ENCODE data around the gene GAB1. TPM values are rescaled to one million over a fixed set of nuclear protein-coding genes. Genes with fewer than 3 reads are reported as not detected.

Gene GAB1
- total RNA-seq, 3 donors from 2014 or later = 24.8 to 67.5 (median 38.7) TPM

GRCh38 chr4:143343276-143343831 is 6.7 kb downstream of the GAB1 start:
- peaks cover 0 to 12% of the 10 kb centered on the region in 2 donors for H3K4me1 ChIP-seq
- peak overlapping the region in 2 of 3 donors; percentile 4 to 23 for H3K4me3 ChIP-seq
- H3K27ac ChIP-seq = peak overlapping the region in 1 of 2 donors; percentile 84
- no peaks in the 10 kb centered on the region for H3K9me3 ChIP-seq
- no peak for DNase-seq (ENCODE audit: low spot score in 2 of 2)
- intact Hi-C loops (cut with DNase I; ENCODE audit: low total_unique reads) = no loop called here
- no peaks in the 10 kb centered on the region for H3K36me3 ChIP-seq
- no peak for TF ChIP-seq POLR2A (IDR thresholded peaks at IDR 0.05)
- no peaks in the 10 kb centered on the region for H3K27me3 ChIP-seq

- intact Hi-C loops (cut with DNase I; ENCODE audit: low total_unique reads) = no loop called here
- H3K4me1 ChIP-seq = peaks cover 0 to 12% of the 10 kb centered on the region in 2 donors
- H3K9me3 ChIP-seq = no peaks in the 10 kb centered on the region
- TF ChIP-seq CTCF (IDR thresholded peaks at IDR 0.05) = no peak
- TF ChIP-seq POLR2AphosphoS5 (IDR thresholded peaks at IDR 0.05) = no peak
- no peak for TF ChIP-seq POLR2A (IDR thresholded peaks at IDR 0.05)
- peak in 1 of 2 donors; percentile 44 for DNase-seq (ENCODE audit: low spot score in 2 of 2)
- peak overlapping the region in 2 of 3 donors; percentile 4 to 23 for H3K4me3 ChIP-seq
- no peaks in the 10 kb centered on the region for H3K27me3 ChIP-seq
- no peaks in the 10 kb centered on the region for H3K36me3 ChIP-seq
- peak overlapping the region in 1 of 2 donors; percentile 84 for H3K27ac ChIP-seq
Measured at GRCh38 chr4:143344041-143344440, 7.4 kb downstream of the GAB1 start.

DNA sequence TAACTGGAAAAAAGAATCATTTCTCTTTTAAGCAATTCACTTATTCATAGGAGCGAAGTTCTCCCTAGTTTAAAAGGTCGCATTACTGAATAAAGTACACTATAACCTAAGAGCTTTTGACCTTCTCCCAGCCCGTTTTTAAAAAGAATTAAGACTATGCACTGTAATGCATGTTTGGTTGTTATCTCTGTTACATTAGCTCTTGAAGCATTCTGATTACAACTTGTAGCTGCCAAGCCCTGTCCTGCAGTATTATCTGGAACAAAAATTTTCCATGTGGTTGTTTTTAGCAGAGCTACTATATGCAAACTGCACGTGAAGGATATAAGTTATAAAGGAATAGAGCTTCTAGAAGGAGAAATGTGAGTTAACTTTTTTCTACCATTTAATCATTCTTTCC is 8.1 kb downstream of the GAB1 start:
- peaks cover 0 to 12% of the 10 kb centered on the region in 2 donors for H3K4me1 ChIP-seq
- H3K4me3 ChIP-seq = no peak overlapping the region
- DNase-seq (ENCODE audit: low spot score in 2 of 2) = no peak
- intact Hi-C loops (cut with DNase I; ENCODE audit: low total_unique reads) = no loop called here
- H3K36me3 ChIP-seq = no peaks in the 10 kb centered on the region
- TF ChIP-seq POLR2A (IDR thresholded peaks at IDR 0.05) = no peak
- H3K27me3 ChIP-seq = no peaks in the 10 kb centered on the region
- no peaks in the 10 kb centered on the region for H3K9me3 ChIP-seq
- peak overlapping the region in 1 of 2 donors; percentile 84 for H3K27ac ChIP-seq

DNA sequence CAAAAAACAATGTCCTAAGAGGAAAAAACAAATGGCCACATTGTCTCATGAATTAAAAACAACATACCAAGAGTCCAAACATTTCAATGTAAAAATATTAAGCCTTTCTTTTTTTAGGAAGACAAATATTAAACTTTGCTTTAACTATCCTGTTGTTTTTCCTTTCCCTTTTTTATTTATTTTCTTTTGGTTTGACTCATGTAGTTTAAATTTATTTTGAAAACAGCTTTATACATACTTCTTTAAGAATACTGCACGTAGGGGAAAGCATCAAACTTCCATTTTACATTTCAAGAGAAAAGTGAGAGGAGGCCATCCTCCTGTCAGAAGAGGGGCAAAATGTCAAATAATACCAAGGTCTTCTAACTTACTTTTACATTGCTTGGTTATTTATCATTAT is 8.7 kb downstream of the GAB1 start:
- Histone ChIP-seq H3K9me3 (no peaks in the 10 kb centered on the region), H3K27me3 (no peaks in the 10 kb centered on the region), H3K27ac (no peak overlapping the region), H3K4me1 (peaks cover 0 to 12% of the 10 kb centered on the region in 2 donors), H3K36me3 (no peaks in the 10 kb centered on the region), H3K4me3 (no peak overlapping the region)
- no peak for TF ChIP-seq CTCF (IDR thresholded peaks at IDR 0.05)
- no peak for TF ChIP-seq POLR2A (IDR thresholded peaks at IDR 0.05)
- no peak for DNase-seq (ENCODE audit: low spot score in 2 of 2)
- intact Hi-C loops (cut with DNase I; ENCODE audit: low total_unique reads) = no loop called here

DNA sequence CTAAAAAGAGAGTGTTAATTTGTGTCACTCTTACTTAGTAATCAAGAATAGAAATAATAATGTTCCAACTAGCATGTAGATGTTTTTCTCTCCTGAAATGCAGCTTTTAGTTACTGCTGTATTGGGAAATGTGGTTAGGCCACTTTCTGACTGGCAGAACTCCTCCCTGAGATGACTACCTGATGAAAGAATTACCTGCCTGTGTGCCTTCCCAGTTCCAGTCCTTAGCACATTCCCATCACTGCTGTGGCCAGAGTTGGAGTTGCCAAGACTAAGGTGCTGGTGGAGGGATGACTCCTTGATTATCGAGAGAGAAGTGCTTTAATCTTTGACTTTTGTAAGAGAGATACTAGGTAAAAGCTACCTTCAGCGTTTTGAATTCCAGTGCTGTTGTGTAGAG is 9.5 kb downstream of the GAB1 start:
- Histone ChIP-seq H3K9me3 (no peaks in the 10 kb centered on the region), H3K36me3 (no peaks in the 10 kb centered on the region), H3K4me3 (no peak overlapping the region), H3K27me3 (no peaks in the 10 kb centered on the region), H3K4me1 (peaks cover 0 to 12% of the 10 kb centered on the region in 2 donors), H3K27ac (no peak overlapping the region)
- peak in 1 of 2 donors; percentile 80 for DNase-seq (ENCODE audit: low spot score in 2 of 2)
- no peak for TF ChIP-seq CTCF (IDR thresholded peaks at IDR 0.05)
- TF ChIP-seq POLR2A (IDR thresholded peaks at IDR 0.05) = no peak
- TF ChIP-seq POLR2AphosphoS5 (IDR thresholded peaks at IDR 0.05) = peak in 1 of 3 donors; percentile 63
- intact Hi-C loops (cut with DNase I; ENCODE audit: low total_unique reads) = no loop called here

DNA sequence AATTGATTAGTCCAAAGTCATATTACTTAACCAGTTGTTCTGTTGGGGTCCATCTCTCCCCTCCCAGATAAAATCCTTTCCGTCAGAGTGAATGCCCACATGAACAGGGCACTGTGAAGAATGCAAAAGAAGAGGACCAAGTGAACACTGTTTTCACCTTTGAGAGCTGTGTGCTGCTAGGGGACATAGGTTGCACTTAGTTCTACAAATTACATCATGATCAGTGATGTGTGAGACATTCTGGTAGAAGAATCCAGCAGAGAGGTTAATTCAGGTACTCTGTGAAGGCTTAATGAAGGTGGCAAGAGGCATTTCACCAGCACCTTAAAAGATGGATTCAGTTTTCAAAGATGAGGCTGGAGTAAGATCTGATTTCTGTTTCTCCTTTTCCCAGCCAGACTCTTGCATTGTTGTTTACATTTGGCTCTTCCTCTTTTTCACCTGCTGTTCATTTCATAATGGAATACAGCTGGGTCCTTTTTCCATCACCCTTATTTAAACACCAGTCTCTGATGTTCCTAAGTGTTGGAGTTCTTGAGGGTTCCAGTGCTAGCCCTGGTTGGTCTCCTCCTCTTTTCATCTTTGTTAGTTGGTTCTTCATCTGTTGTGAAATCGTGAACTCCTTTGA is 10.9 kb downstream of the GAB1 start:
- H3K36me3 ChIP-seq = no peaks in the 10 kb centered on the region
- no peak overlapping the region for H3K4me3 ChIP-seq
- peaks cover 8 to 24% of the 10 kb centered on the region in 2 donors for H3K4me1 ChIP-seq
- intact Hi-C loops (cut with DNase I; ENCODE audit: low total_unique reads) = no loop called here
- no peaks in the 10 kb centered on the region for H3K9me3 ChIP-seq
- no peak for DNase-seq (ENCODE audit: low spot score in 2 of 2)
- TF ChIP-seq CTCF (IDR thresholded peaks at IDR 0.05) (no peak), POLR2A (IDR thresholded peaks at IDR 0.05) (no peak), POLR2AphosphoS5 (IDR thresholded peaks at IDR 0.05) (no peak)
- H3K27ac ChIP-seq = no peak overlapping the region
- H3K27me3 ChIP-seq = no peaks in the 10 kb centered on the region
